NCI-H2029 treated with DMSO at 0.1 percent for 48 hours (cell line): ENCODE results near the gene INTS7.
A peak's percentile ranks its signal among the peaks of the same experiment; 100 is the strongest.
"Not testable (repeated sequence)": the region's sequence is repeated elsewhere in the genome, so short reads cannot be mapped to it uniquely, and the experiment has no call there.

Source experiments
- DNase-seq: peaks from one replicate; lab custom pipeline; 2025; lab: John Stamatoyannopoulos, UW

INTS7 gene

GRCh38 chr1:212037900-212038299 lies 2.5 kb upstream of the INTS7 start:
- DNase-seq, result no peak

GRCh38 chr1:212035835-212036605 lies 663 bp upstream of the INTS7 start:
- DNase-seq, result no peak

- no peak for DNase-seq
Measured at GRCh38 chr1:212034516-212035122, 738 bp downstream of the INTS7 start.

- DNase-seq, result no peak
Measured at GRCh38 chr1:212030936-212031528, 4.3 kb downstream of the INTS7 start.

- not testable (repeated sequence) for DNase-seq
Measured at GRCh38 chr1:212027727-212028126, 7.6 kb downstream of the INTS7 start.

GRCh38 chr1:212024469-212025149 lies 10.7 kb downstream of the INTS7 start:
- no peak for DNase-seq

GRCh38 chr1:212022908-212023307 lies 12.4 kb downstream of the INTS7 start:
- DNase-seq, result not testable (repeated sequence)

GRCh38 chr1:212021563-212021962 lies 13.8 kb downstream of the INTS7 start:
- DNase-seq, result no peak

GRCh38 chr1:212020975-212021374 lies 14.4 kb downstream of the INTS7 start:
- DNase-seq, result no peak

GRCh38 chr1:212013672-212014071 lies 21.7 kb downstream of the INTS7 start:
- DNase-seq, result no peak

GRCh38 chr1:212012034-212012740 lies 23.2 kb downstream of the INTS7 start:
- DNase-seq, result peak; percentile 18

- DNase-seq, result no peak
Measured at GRCh38 chr1:212010004-212010403, 25.4 kb downstream of the INTS7 start.

- no peak for DNase-seq
Measured at GRCh38 chr1:212009561-212009960, 25.8 kb downstream of the INTS7 start.

- DNase-seq, result no peak
Measured at GRCh38 chr1:212007886-212008285, 27.5 kb downstream of the INTS7 start.

GRCh38 chr1:212007178-212007577 lies 28.2 kb downstream of the INTS7 start:
- DNase-seq, result no peak

- DNase-seq, result no peak
Measured at GRCh38 chr1:212004895-212005608, 30.3 kb downstream of the INTS7 start.

GRCh38 chr1:212002536-212002935 lies 32.8 kb downstream of the INTS7 start:
- DNase-seq, result no peak

- not testable (repeated sequence) for DNase-seq
Measured at GRCh38 chr1:211997426-211997825, 37.9 kb downstream of the INTS7 start.

GRCh38 chr1:211991695-211992094 lies 43.7 kb downstream of the INTS7 start:
- no peak for DNase-seq

- DNase-seq, result no peak
Measured at GRCh38 chr1:211986628-211987254, 48.6 kb downstream of the INTS7 start.
